NK-92 (cell line): ENCODE measurements around the gene FSTL5.
"Not testable (repeated sequence)": the region's sequence is repeated elsewhere in the genome, so short reads cannot be mapped to it uniquely, and the experiment has no call there.

Experiments used
- DNase-seq: peaks from one replicate; lab custom pipeline; 2025; ENCODE audit not compliant: unreplicated experiment; lab: John Stamatoyannopoulos, UW

The FSTL5 gene

GRCh38 chr4:161856711-161857326 lies 307.0 kb downstream of the FSTL5 start:
- no peak for DNase-seq

GRCh38 chr4:161850631-161851030 lies 313.2 kb downstream of the FSTL5 start:
- DNase-seq, result no peak

- no peak for DNase-seq
Measured at GRCh38 chr4:161841759-161842158, 322.0 kb downstream of the FSTL5 start.

GRCh38 chr4:161829591-161829990 lies 334.2 kb downstream of the FSTL5 start:
- no peak for DNase-seq

GRCh38 chr4:161828061-161828460 lies 335.7 kb downstream of the FSTL5 start:
- no peak for DNase-seq

GRCh38 chr4:161827013-161827412 lies 336.8 kb downstream of the FSTL5 start:
- DNase-seq, result no peak

GRCh38 chr4:161823450-161823849 lies 340.4 kb downstream of the FSTL5 start:
- no peak for DNase-seq

GRCh38 chr4:161822174-161822573 lies 341.6 kb downstream of the FSTL5 start:
- no peak for DNase-seq

GRCh38 chr4:161817914-161818313 lies 345.9 kb downstream of the FSTL5 start:
- DNase-seq, result no peak

GRCh38 chr4:161816958-161817357 lies 346.8 kb downstream of the FSTL5 start:
- DNase-seq, result no peak

GRCh38 chr4:161815841-161816240 lies 348.0 kb downstream of the FSTL5 start:
- no peak for DNase-seq

- no peak for DNase-seq
Measured at GRCh38 chr4:161813889-161814288, 349.9 kb downstream of the FSTL5 start.

- DNase-seq, result no peak
Measured at GRCh38 chr4:161813389-161813788, 350.4 kb downstream of the FSTL5 start.

- DNase-seq, result no peak
Measured at GRCh38 chr4:161803171-161803570, 360.6 kb downstream of the FSTL5 start.

GRCh38 chr4:161799710-161800109 lies 364.1 kb downstream of the FSTL5 start:
- no peak for DNase-seq

- DNase-seq, result no peak
Measured at GRCh38 chr4:161792991-161793390, 370.8 kb downstream of the FSTL5 start.

- no peak for DNase-seq
Measured at GRCh38 chr4:161791796-161792556, 371.8 kb downstream of the FSTL5 start.

- DNase-seq, result no peak
Measured at GRCh38 chr4:161767116-161767515, 396.7 kb downstream of the FSTL5 start.

- DNase-seq, result no peak
Measured at GRCh38 chr4:161762796-161763195, 401.0 kb downstream of the FSTL5 start.

GRCh38 chr4:161760008-161760407 lies 403.8 kb downstream of the FSTL5 start:
- no peak for DNase-seq

- DNase-seq, result not testable (repeated sequence)
Measured at GRCh38 chr4:161758412-161758811, 405.4 kb downstream of the FSTL5 start.

GRCh38 chr4:161728929-161729328 lies 434.9 kb downstream of the FSTL5 start:
- DNase-seq, result no peak

GRCh38 chr4:161721947-161722346 lies 441.9 kb downstream of the FSTL5 start:
- no peak for DNase-seq
